K562 (cell line): ENCODE results near the gene MYO1A. TPM values are rescaled to one million over a fixed set of nuclear protein-coding genes. Genes with fewer than 3 reads are reported as not detected.

Experiments
- BRD4 ChIP-seq: fragments of 200-600 bp; sonication (generic); IDR thresholded peaks from 2 replicates; pipeline ENCODE4 v1.6.1; 2017; ENCODE audit warnings: inconsistent platforms
- CHD1 ChIP-seq: fragments of 200-600 bp; sonication (generic); IDR thresholded peaks from one replicate; pipeline ENCODE4 v1.6.1; 2012; ENCODE audit warnings: mild to moderate bottlenecking, moderate library complexity, low read length, inconsistent platforms
- GATA2 ChIP-seq: sonication (generic); formaldehyde crosslinking; IDR thresholded peaks from 2 replicates; pipeline ENCODE4 v1.4.0; 2020; ENCODE audit warnings: mild to moderate bottlenecking, missing genetic modification reagents
- HDAC8 ChIP-seq: fragments of 450-650 bp; IDR thresholded peaks from 2 replicates; pipeline ENCODE4 v1.6.1; 2016; ENCODE audit warnings: mild to moderate bottlenecking, missing genetic modification characterization, moderate library complexity, missing compliant biosample characterization
- MBD1 ChIP-seq: fragments of 250-450 bp; sonication (Bioruptor Pico); IDR thresholded peaks from 2 replicates; pipeline ENCODE4 v1.8.0; 2022; ENCODE audit warnings: inconsistent platforms
- NBN ChIP-seq: fragments of 450-650 bp; IDR thresholded peaks from 2 replicates; pipeline ENCODE4 v1.6.1; 2016; ENCODE audit warnings: low read depth, mild to moderate bottlenecking
- SMARCC2 ChIP-seq: fragments of 450-650 bp; IDR thresholded peaks from 2 replicates; pipeline ENCODE4 v1.6.1; 2017; ENCODE audit warnings: antibody characterized with exemption, moderate library complexity, mild to moderate bottlenecking, low read depth
- TBL1XR1 ChIP-seq, 2 experiments: IDR thresholded peaks; 2 replicates each; pipeline ENCODE4 v1.6.1; 2012; ENCODE audit warnings: improper control_type of control experiment in 2 of 2, low read length in 2 of 2, mild to moderate bottlenecking in 1 of 2
- TBP ChIP-seq: optimal IDR thresholded peaks from 2 replicates; pipeline ENCODE3; 2011; ENCODE audit warnings: low read depth, low read length, improper control_type of control experiment
- ZBTB40 ChIP-seq, 2 experiments: fragments of 450-650 bp in 1 of 2; sonication (generic) in 1 of 2; formaldehyde crosslinking in 1 of 2; IDR thresholded peaks; 2 replicates each; pipeline versions ENCODE4 v1.7.1 to v1.9.0; 2016 to 2022; ENCODE audit warnings: inconsistent platforms in 1 of 2, mild to moderate bottlenecking in 1 of 2, missing genetic modification reagents in 1 of 2
- ZKSCAN8 ChIP-seq: fragments of 200-800 bp; sonication (Bioruptor generic); IDR thresholded peaks from 2 replicates; pipeline ENCODE4 v1.6.1; 2016; ENCODE audit warnings: missing genetic modification characterization, missing compliant biosample characterization
- ZNF274 ChIP-seq: IDR thresholded peaks from 2 replicates; pipeline ENCODE4 v1.6.1; 2011; ENCODE audit warnings: low read depth, mild to moderate bottlenecking, low read length, moderate library complexity, borderline replicate concordance
- ZNF311 ChIP-seq: fragments of 250-450 bp; sonication (Bioruptor Pico); IDR thresholded peaks from 2 replicates; pipeline ENCODE4 v1.4.0; 2020; ENCODE audit warnings: mild to moderate bottlenecking, moderate library complexity
- ZNF347 ChIP-seq: fragments of 450-650 bp; formaldehyde crosslinking; IDR thresholded peaks from 2 replicates; pipeline ENCODE4 v1.4.0; 2020; ENCODE audit warnings: low read depth, mild to moderate bottlenecking, moderate library complexity
- ZNF551 ChIP-seq: fragments of 250-450 bp; sonication (Bioruptor Pico); IDR thresholded peaks from 2 replicates; pipeline ENCODE4 v1.5.0; 2021; ENCODE audit warnings: mild to moderate bottlenecking, moderate library complexity
- polyA plus RNA-seq, 8 experiments: library from polyadenylated mRNA; depleted of rRNA in 4 of 8; stranded (reverse) in 5 of 8; unstranded in 3 of 8; fragments of >200 nt; fragmentation: Nextera tagmentation in 2 of 8; fragmentation: Illumina TruSeq in 1 of 8; extraction: Ambion mirVana in 2 of 8; extraction: Trizol in 1 of 8; gene quantifications; 2 replicates each; pipeline versions ENCODE4 v1.2.1 to v1.2.3, GENCODE V29; 2011 to 2014; ENCODE audit warnings: inconsistent platforms in 1 of 8, missing spikeins in 1 of 8
- total RNA-seq, 7 experiments: library from RNA; depleted of rRNA in 6 of 7; stranded (reverse); fragments of >200 nt in 6 of 7; fragmentation: Illumina TruSeq in 2 of 7; extraction: Trizol in 2 of 7; gene quantifications; 2 replicates each; pipeline versions ENCODE4 v1.2.1 to v1.2.3, GENCODE V29; 2011 to 2021; ENCODE audit warnings: low replicate concordance in 1 of 7

Gene MYO1A
- total and polyA plus RNA-seq, 9 of the 15 experiments (the other 6 are each of a cell fraction or from before 2014, with no cell fraction given): 0.03 to 0.29 (median 0.14) TPM; not detected in 2

- no peak for TF ChIP-seq MBD1
- 0 out of 2 replicates have a peak, but pooled peaks have one; percentile 26 for TF ChIP-seq GATA2 (CRISPR knock-in tag)
- TF ChIP-seq ZNF347 (CRISPR knock-in tag): no peak
- no peak for TF ChIP-seq TBP
- TF ChIP-seq HDAC8: no peak
- TF ChIP-seq ZNF274: no peak
- no peak for TF ChIP-seq SMARCC2
- no peak for TF ChIP-seq ZNF551 (CRISPR knock-in tag)
- TF ChIP-seq CHD1: no peak
- TF ChIP-seq NBN: peak; percentile 58; the same call in 1 of the 2 replicates
- TF ChIP-seq TBL1XR1 (IDR thresholded peaks at IDR 0.05; ENCODE audit: low read length in 2 of 2): no peak; a peak in 1 of 4 replicates
- no peak for TF ChIP-seq BRD4
- TF ChIP-seq ZBTB40 (IDR thresholded peaks at IDR 0.05): no peak
- TF ChIP-seq ZBTB40 (CRISPR knock-in tag; IDR thresholded peaks at IDR 0.05): no peak
- TF ChIP-seq ZNF311 (CRISPR knock-in tag): no peak
- TF ChIP-seq ZKSCAN8 (CRISPR knock-in tag): no peak
These were observed 58.3 kb downstream of the MYO1A start (continued) for GRCh38 chr12:56991319-56992246.
